Activated naive CD4-positive, alpha-beta T cell treated with anti-CD3 and anti-CD28 coated beads, Interleukin-2, amount 50 U/mL, for 16 hours (primary cell): Measurements from ENCODE around the gene ZKSCAN8.

Source experiments
- DNase-seq: peaks from one replicate; pipeline ENCODE4 v3.0.0-alpha.2; 2020

Gene ZKSCAN8

DNA sequence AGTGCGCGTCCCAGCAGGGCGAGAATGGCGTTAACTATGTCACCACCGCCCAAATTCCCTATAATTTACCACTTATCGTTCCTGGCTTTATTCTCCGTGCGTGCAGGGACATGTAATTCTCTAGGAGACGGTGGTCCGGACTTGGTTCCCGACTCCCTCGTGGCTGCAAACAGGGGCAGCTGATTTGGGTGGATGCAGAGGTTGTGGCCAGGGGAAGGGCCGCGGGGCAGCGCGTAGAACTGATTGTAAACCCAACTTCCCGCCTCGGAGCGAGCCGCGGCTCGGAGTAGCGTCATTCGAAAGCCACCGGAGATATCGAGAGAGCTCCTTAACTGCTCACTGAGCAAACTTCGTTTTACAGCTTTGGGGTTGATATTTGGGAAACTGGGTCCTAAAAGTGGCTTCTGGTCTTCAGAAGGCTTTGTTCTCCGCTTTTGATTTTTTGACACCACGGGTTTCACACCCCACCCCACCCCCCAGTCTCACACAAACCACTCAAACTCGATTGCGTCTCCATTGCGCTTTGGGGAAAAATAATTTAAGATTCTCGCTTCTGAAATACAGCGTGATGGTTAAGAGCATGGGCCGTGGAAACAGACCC is 65.9 kb downstream of the ZKSCAN8 start:
- no peak for DNase-seq

DNA sequence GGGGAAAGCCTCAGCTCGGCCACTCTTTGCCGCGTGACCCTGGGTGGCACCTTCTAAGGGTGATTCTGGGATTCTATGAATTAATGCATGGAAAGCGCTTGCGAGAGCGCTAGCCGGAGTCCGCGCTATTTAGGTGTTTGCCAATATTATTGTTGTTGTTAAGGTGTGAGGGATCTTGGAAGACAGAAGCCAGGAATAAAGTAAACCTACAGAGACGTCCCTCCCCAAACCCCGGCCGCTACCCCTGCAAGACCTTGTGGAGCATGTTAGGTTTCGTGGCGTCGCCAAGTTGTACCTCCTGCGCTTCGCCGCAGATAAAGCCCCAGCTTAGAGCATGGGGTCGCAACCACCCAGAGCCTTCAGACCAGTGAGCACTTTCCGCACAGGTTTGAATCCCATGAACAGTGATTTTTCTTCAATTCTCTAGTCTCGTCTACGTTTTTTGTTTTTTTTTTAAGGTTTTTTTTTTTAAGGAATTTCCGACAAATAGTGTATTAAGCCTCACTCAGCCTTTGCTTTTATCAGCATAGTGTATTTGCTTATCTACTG is 66.5 kb downstream of the ZKSCAN8 start:
- no peak for DNase-seq
